ENCODE data around the gene PGLYRP3.

The PGLYRP3 gene

DNA sequence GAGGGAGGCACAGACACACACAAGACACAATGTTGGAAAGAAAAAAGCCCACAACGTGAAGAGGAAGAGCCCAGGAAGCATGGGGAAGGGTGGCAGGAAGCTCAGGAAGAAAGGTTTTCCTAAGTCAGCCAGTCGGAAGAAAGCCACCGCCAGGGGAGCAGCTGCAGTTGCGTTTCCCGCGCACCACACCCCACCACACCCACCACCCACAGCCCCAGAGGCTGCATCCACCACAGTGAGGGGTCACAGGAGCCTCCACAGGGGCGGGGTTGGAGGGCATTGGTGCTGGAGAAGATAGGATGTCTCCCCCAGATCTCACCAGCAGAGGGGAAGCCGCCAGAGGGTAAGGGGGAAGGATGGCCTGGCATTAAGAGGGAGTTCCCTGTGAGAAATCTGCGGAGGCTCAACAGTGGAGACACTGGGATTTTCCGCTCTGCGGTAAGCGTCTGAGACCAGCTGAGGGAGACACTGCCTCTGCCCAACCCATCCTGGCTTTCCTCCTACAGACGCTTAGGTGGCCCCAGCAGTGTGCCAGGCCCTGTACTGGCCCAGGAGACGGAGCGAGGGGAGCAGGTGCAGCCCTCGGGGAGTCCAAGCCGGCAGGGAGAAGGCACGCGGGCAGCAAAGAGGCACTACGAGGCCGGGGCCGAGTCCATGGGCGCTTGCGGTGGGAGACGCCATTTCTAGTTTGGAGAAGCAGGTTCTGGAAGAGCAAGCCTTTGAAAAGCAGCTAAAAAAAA, 19.8 kb downstream of the PGLYRP3 start:
- Histone ChIP-seq H3K27me3 (ENCODE audit: insufficient read depth, poor library complexity, severe bottlenecking) (peaks cover 11% of the 10 kb centered on the region), H3K27ac (replicated peaks) (no peak overlapping the region), H3K4me3 (replicated peaks; ENCODE audit: insufficient read depth, low read length) (no peak overlapping the region)
- no peak for DNase-seq (ENCODE audit: low read depth in 1 of 2, low spot score in 1 of 2)
- TF ChIP-seq, protein P1, sequence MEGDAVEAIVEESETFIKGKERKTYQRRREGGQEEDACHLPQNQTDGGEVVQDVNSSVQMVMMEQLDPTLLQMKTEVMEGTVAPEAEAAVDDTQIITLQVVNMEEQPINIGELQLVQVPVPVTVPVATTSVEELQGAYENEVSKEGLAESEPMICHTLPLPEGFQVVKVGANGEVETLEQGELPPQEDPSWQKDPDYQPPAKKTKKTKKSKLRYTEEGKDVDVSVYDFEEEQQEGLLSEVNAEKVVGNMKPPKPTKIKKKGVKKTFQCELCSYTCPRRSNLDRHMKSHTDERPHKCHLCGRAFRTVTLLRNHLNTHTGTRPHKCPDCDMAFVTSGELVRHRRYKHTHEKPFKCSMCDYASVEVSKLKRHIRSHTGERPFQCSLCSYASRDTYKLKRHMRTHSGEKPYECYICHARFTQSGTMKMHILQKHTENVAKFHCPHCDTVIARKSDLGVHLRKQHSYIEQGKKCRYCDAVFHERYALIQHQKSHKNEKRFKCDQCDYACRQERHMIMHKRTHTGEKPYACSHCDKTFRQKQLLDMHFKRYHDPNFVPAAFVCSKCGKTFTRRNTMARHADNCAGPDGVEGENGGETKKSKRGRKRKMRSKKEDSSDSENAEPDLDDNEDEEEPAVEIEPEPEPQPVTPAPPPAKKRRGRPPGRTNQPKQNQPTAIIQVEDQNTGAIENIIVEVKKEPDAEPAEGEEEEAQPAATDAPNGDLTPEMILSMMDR (IDR thresholded peaks at IDR 0.05; ENCODE audit: insufficient read depth, low read length) = no peak
- TF ChIP-seq SPI1 (IDR thresholded peaks at IDR 0.05; ENCODE audit: borderline replicate concordance, low read depth) = no peak
- TF ChIP-seq, protein P2, sequence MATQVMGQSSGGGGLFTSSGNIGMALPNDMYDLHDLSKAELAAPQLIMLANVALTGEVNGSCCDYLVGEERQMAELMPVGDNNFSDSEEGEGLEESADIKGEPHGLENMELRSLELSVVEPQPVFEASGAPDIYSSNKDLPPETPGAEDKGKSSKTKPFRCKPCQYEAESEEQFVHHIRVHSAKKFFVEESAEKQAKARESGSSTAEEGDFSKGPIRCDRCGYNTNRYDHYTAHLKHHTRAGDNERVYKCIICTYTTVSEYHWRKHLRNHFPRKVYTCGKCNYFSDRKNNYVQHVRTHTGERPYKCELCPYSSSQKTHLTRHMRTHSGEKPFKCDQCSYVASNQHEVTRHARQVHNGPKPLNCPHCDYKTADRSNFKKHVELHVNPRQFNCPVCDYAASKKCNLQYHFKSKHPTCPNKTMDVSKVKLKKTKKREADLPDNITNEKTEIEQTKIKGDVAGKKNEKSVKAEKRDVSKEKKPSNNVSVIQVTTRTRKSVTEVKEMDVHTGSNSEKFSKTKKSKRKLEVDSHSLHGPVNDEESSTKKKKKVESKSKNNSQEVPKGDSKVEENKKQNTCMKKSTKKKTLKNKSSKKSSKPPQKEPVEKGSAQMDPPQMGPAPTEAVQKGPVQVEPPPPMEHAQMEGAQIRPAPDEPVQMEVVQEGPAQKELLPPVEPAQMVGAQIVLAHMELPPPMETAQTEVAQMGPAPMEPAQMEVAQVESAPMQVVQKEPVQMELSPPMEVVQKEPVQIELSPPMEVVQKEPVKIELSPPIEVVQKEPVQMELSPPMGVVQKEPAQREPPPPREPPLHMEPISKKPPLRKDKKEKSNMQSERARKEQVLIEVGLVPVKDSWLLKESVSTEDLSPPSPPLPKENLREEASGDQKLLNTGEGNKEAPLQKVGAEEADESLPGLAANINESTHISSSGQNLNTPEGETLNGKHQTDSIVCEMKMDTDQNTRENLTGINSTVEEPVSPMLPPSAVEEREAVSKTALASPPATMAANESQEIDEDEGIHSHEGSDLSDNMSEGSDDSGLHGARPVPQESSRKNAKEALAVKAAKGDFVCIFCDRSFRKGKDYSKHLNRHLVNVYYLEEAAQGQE (IDR thresholded peaks at IDR 0.05; ENCODE audit: insufficient replicate concordance, low read depth) = no peak
- TF ChIP-seq GABPA (IDR thresholded peaks at IDR 0.05; ENCODE audit: low read depth) = no peak
- TF ChIP-seq POLR2AphosphoS5 (IDR thresholded peaks at IDR 0.05; ENCODE audit: low read depth) = no peak

DNA sequence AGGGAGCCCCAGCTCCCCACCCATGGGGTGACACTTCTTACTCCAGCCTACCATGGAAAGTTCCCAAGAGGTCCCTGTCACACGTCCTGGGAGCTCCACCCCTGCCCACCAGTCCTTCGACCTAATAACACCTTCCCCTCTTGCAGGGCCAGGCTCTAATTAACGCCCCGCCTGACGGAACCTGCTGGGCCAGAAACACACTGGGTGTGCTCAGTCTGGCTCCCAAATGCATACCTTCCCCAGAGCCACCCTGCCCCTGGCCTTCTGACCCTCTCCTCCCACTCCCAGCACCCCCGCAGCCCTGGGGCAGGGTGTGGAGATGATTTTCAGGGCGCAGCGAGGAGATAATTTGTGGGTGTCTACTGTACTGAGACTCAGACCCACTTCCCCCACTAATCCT, 20.6 kb downstream of the PGLYRP3 start:
- DNase-seq (ENCODE audit: low read depth in 1 of 2, low spot score in 1 of 2) = no peak
- no peak overlapping the region for H3K27ac ChIP-seq (replicated peaks)
- H3K27me3 ChIP-seq (ENCODE audit: insufficient read depth, poor library complexity, severe bottlenecking) = peaks cover 11% of the 10 kb centered on the region
- TF ChIP-seq, protein P2 (IDR thresholded peaks at IDR 0.05; ENCODE audit: insufficient replicate concordance, low read depth) = no peak
- no peak overlapping the region for H3K4me3 ChIP-seq (replicated peaks; ENCODE audit: insufficient read depth, low read length)

DNA sequence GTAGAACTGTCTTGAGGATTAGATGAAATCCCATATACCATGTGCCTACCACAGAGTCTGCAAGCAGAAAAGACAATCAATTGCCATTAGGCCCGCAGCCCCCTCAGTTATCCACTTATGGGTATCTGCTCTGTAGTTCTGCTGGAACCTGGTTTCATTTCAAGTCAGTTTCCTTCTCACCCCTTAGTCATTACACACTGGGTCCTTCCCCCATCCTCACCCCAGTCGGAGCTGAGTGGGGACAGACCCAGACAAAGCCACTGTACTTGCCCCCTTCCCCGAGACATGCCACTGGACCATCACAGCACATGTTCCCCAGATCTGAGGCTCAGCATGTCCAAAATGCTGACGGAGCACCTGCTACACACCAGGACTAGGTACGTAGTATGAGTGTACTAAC, 21.2 kb downstream of the PGLYRP3 start:
- TF ChIP-seq SPI1 (IDR thresholded peaks at IDR 0.05; ENCODE audit: borderline replicate concordance, low read depth) (no peak), POLR2AphosphoS5 (IDR thresholded peaks at IDR 0.05; ENCODE audit: low read depth) (no peak), GABPA (IDR thresholded peaks at IDR 0.05; ENCODE audit: low read depth) (no peak)
- TF ChIP-seq, protein P1 (IDR thresholded peaks at IDR 0.05; ENCODE audit: insufficient read depth, low read length) = no peak
- TF ChIP-seq, protein P2 (IDR thresholded peaks at IDR 0.05; ENCODE audit: insufficient replicate concordance, low read depth) = no peak

More for the DNA sequence above, 21.2 kb downstream of the PGLYRP3 start:
- Histone ChIP-seq H3K27me3 (ENCODE audit: insufficient read depth, poor library complexity, severe bottlenecking) (peaks cover 11% of the 10 kb centered on the region), H3K4me3 (replicated peaks; ENCODE audit: insufficient read depth, low read length) (no peak overlapping the region), H3K27ac (replicated peaks) (no peak overlapping the region)
- DNase-seq (ENCODE audit: low read depth in 1 of 2, low spot score in 1 of 2) = no peak

Data from HL-60 (cell line).